Urothelium cell line (cell line): Measurements from ENCODE around the gene TTLL4.

Source experiments
- DNase-seq: peaks from one replicate; pipeline ENCODE4 v3.0.0; 2011; ENCODE audit warnings: low spot score, mixed read lengths
- FAIRE-seq: peaks from 2 replicates; lab custom pipeline; 2011; peaks lifted over from hg19 to GRCh38; lab: Jason Lieb, UNC

The TTLL4 gene

GRCh38 chr2:218716070-218716469 lies 5.4 kb downstream of the TTLL4 start:
- DNase-seq (no peak), FAIRE-seq (no peak)

DNA sequence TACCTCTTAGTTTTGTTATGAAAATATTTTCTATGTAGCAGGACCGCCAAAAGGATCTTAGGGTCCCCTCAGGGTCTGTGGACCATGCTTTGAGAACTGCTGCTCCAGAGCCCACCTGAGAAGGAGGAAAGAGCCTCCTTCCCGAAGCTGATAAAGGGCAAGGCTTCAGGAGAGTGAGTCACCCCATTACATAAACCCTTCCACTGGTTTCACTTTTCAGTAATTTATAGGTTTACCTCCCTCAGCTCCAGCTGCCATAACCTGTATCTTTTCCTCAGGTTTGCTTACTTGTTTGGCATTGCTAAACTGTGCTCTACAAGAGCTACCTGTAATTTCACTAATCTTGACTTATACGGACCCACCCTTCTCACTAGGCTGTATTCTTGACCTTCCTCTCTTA lies 6.6 kb downstream of the TTLL4 start:
- DNase-seq (peak; percentile 20), FAIRE-seq (no peak)

DNA sequence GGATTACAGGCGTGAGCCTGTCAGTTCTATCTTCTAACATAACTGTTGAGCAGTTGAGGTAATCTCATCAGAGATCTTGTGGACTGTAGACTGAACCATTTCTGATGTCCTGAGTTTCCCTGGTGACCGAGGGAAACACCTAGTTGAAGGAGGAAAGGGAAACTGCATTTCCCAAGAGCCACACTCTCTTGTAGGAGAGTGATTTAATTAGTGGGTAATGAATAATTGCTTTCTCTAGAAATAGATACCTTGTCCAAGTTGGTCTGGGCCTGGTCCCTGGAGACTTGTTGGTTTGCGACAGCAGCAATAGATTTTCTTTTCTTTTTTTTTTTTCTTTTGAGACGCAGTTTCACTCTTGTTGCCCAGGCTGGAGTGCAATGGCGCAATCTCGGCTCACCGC lies 7.4 kb downstream of the TTLL4 start:
- FAIRE-seq, result no peak
- DNase-seq, result no peak

DNA sequence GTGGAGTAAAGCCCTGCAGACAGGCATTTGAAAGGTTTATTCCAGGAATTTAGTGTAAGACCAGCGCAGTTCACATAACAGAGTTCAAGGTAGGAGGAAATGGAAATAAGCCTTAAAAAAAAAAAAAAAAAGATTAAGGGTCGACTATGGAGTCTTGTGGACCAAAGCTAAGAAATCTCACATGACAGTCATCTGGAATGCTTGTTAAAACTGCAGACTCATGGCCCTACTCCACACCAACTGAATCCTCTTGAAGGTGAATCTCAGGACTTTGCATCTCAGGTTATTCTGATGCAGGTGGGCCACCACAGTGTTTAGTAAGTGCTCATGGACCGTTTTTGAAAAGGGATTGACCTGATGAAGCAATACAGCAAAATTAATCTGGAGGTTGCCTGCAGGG lies 8.8 kb downstream of the TTLL4 start:
- no peak for DNase-seq
- FAIRE-seq, result no peak

GRCh38 chr2:218720048-218721041 lies 9.7 kb downstream of the TTLL4 start:
- FAIRE-seq (no peak), DNase-seq (no peak)

DNA sequence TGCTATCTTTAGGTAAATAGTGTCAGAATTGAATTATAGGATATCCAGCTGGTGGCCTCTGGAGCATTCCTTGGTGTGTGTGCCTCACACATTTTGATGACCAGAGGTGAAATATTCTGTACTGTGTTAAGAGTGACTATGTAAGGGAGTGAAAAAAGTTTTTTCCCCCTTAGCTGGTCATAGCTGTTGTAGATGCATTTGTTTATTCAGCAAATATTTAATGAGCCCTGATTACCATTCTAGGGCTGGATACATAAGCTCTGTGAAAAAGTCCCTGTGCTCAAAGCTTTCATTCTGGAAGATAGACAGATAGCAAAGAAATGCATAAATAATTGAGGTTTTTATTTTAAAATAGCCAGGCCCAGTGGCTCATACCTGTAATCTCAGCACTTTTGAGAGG lies 10.9 kb downstream of the TTLL4 start:
- FAIRE-seq (no peak), DNase-seq (no peak)

DNA sequence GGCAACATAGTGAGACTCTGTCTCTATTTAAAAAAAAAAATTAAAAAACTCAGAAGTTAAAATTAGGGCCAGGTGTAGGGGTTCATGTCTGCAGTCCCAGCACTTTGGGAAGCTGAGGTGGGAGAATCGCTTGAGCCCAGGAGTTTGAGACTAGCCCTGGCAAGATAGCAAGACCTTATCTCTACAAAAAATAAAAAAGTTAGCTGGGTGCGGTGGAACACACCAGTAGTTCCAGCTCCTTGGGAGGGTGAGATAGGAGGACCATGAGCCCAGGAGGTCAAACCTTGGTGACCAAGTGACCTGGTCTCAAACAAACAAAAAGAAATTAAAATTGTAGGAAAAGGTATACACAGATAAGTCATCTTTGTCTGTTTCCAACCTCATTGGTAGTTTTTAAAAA lies 11.3 kb downstream of the TTLL4 start:
- DNase-seq, result no peak
- FAIRE-seq, result no peak

DNA sequence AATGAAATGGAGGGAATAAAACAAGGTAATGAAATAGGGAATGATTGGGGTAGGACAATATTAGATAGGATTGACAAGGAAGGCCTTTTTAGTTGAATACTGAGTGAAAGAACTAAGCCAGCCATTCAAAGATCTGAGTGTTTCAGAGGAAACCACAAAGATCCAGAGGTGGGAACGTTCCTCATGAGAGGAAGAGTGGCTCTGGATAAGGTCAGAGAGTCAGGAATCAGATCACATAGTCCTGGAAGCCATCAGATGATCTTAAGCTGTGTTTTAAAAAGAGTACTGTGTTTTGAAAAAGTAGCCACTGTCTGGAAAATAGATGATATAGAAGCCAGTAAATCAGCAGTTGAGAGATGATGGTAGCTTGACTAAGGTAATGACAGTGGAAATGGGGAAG lies 11.8 kb downstream of the TTLL4 start:
- no peak for DNase-seq
- no peak for FAIRE-seq

DNA sequence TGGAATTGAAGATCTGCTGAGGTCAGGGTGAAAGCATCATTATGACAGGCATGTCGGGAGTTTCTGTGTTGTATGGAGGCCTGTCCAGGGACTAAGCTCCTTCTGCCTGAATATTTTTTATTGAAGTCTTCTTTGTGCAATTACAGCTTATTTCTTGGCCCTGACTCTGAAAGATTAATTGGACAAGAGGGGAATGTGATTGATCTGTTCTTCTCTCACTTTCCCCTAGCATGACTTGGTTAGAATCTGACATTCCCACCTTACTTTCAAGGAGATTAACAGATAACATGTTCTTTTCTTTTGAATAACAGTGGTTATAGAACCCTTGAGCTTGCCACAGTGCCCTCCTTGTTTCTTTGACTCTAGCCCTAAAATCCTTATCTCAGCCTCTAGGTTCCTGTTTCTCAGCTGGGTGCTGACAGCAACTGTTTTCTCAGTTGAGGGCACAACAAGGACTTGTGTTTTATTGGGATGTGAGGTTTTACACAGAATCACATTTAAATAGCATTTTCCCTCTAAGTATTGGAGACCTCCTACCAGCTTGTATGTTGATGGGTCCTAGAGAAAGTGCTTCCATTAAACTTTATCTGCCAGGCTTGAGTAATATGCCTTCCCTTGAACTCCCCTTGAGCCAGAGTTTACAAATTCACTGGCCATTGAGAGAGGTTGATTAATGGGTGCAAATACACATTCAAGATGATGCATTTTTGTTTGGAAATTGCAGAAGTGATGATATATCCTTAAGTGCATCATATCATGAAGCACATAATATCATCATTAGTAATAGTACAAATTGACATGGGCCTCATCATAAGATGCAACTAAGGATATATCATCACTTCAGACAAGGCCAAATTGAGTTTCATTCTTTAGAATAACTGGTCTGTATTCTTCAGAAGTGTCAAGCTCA lies 12.5 kb downstream of the TTLL4 start:
- FAIRE-seq, result no peak
- no peak for DNase-seq

DNA sequence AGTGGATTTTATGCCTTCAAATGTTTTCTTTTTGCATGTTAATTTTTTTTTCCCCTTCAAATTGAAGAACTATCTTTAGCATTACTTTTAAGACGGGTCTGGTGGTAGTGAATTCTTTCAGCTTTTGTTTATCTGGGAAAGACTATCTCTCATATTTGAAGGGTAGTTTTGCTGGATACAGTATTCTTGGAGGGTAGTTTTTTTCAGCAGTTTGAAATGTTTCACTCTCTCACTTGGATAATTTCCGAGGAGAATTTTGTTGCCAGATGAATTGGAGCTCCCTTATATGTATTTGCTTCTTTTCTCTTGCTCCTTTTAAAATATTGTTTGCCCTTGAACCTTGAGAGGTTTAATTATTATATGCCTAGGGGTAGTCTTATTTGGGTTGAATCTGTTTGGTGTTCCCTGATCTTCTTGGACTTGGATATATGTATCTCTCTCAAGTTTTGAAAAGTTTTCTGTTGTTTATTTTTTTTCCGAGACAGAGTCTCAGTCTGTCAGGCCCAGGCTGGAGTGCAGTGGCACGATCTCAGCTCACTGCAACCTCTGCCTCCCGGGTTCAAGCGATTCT lies 15.5 kb downstream of the TTLL4 start:
- FAIRE-seq, result no peak
- no peak for DNase-seq

DNA sequence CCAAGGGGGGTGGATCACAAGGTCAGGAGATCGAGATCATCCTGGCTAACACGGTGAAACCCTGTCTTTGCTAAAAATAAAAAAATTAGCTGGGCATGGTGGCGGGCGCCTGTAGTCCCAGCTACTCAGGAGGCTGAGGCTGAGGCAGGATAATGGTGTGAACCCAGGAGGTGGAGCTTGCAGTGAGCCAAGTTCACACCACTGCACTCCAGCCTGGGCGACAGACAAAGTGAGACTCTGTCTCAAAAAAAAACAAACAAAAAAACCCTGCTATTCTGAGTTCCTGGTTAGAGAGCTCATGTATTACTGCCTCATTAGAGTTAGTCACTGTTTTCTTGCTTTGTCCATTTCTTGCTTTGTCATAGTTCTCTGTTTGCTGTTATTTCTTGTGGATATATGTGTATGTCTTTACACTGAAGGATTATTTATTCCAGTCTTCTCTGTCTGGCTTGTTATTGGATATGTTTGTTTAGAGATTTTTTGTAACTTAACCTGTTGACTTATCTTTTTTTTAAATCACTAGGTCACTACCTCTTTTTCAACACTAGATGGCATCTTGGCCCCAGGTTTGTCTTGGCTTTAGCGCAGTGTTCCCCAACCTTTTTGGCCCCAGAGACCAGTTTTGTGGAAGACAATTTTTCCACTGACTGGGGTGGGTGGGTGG lies 17.0 kb downstream of the TTLL4 start:
- DNase-seq (no peak), FAIRE-seq (no peak)

- DNase-seq (no peak), FAIRE-seq (no peak)
These were observed 19.0 kb downstream of the TTLL4 start for GRCh38 chr2:218729640-218730039.

GRCh38 chr2:218732052-218732760 lies 21.6 kb downstream of the TTLL4 start:
- FAIRE-seq (no peak), DNase-seq (no peak)

DNA sequence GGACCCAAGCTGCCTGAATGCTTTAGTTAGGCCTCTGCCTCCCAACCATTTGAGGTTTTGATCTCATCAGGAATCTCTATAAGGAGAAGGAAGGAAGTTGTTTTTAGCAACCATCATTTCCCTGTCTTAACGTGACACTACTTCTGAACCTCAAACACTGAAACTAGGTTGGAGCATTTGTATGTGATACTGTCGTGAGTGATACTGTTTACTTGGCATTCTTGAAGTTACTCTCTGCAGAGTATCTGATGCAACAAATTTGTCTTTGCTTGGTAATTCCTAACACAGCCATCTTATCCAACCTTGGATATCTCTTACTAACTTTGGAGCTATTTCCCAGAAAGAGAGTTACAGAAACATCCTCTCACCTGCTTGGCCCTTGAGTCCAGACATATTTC lies 22.1 kb downstream of the TTLL4 start:
- FAIRE-seq (no peak), DNase-seq (no peak)

- DNase-seq (no peak), FAIRE-seq (no peak)
These were observed 22.8 kb downstream of the TTLL4 start for GRCh38 chr2:218733171-218734021.

DNA sequence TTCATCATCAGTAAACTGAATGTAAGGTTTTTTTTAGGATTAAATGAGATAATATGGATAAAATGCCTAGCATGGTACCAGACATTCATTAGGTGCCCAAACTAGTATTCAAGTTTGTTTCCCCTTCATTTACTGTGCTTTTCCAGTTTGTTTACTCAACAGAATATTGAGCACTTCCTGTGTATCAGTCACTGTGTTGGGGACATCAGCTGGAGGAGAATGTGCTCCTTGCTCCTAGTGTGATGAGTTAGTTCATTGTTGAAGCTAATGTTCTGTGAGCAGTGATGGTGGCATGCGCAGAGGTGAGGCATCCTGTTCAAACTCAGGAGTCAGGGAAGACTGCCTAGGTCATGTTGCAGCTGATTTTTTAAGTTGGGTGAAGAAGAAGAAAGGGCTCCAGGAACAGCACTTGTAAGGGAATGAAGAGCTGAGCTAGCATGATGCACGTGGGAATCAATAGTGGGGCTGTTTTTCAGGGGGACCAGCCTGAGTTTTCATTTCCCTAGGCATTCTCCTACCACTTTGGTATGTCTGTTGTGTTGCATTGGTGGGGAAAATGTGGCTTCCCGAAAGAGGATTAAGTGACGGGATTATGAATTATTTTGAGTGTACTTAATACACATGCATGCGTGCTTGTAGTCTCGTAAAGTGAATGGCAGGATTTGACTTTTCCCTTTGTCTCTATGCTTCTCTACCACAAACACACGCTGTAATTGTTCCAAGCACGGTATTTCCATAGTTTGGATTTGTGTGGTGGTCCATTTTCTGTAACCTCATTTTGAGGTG lies 23.7 kb downstream of the TTLL4 start:
- FAIRE-seq (no peak), DNase-seq (no peak)

DNA sequence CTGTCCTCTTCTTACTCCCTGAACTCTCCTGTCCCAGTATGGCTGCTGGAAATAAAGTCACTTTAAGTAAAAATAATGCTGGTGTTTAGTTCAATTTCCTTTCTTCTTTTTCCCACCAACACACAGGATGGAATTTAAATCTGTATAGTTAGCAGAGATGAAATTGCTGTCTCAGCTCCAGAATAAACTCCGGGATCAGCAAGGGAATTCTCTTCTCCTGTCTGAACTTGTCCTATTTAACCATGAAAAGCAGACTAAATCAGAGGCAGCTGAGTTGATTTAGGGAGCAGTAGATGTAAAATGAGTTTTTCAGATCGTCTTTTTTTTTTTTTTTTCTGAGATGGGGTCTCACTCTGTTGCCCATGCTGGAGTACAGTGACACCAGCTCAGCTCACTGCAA lies 25.9 kb downstream of the TTLL4 start:
- FAIRE-seq (no peak), DNase-seq (no peak)

- DNase-seq (no peak), FAIRE-seq (no peak)
These were observed 32.4 kb downstream of the TTLL4 start for GRCh38 chr2:218743068-218743467.

GRCh38 chr2:218744615-218745014 lies 34.0 kb downstream of the TTLL4 start:
- DNase-seq (no peak), FAIRE-seq (no peak)
